H9 (cell line): ENCODE results near the gene SPRED3. TPM values are rescaled to one million over a fixed set of nuclear protein-coding genes. Genes with fewer than 3 reads are reported as not detected.
A peak's percentile ranks its signal among the peaks of the same experiment; 100 is the strongest.

Experiments
- DNase-seq: peaks from one replicate; pipeline ENCODE4 v3.0.0-alpha.2; 2017
- H2AFZ ChIP-seq: one replicate; pipeline ENCODE4 v1.6.1; 2013; ENCODE audit warnings: mild to moderate bottlenecking, low read length, control low read depth, moderate library complexity
- H2AK5ac ChIP-seq: 2 replicates; pipeline ENCODE4 v1.6.1; 2013; ENCODE audit warnings: low read length, control low read depth, mixed read lengths; ENCODE audit not compliant: insufficient read length
- H2BK120ac ChIP-seq: one replicate; pipeline ENCODE4 v1.6.1; 2013; ENCODE audit warnings: low read depth, mild to moderate bottlenecking, low read length, control low read depth, inconsistent platforms; ENCODE audit not compliant: poor library complexity, severe bottlenecking
- H2BK12ac ChIP-seq: 2 replicates; pipeline ENCODE4 v1.6.1; 2013; ENCODE audit warnings: low read length, control low read depth, mixed read lengths, low read depth; ENCODE audit not compliant: insufficient read length
- H2BK15ac ChIP-seq: 2 replicates; pipeline ENCODE4 v1.6.1; 2013; ENCODE audit warnings: low read depth, low read length, control low read depth
- H2BK20ac ChIP-seq: one replicate; pipeline ENCODE4 v1.6.1; 2013; ENCODE audit warnings: low read depth, mild to moderate bottlenecking, low read length, control low read depth, inconsistent platforms; ENCODE audit not compliant: poor library complexity, severe bottlenecking
- H2BK5ac ChIP-seq: 2 replicates; pipeline ENCODE4 v1.6.1; 2013; ENCODE audit warnings: low read length, control low read depth, mixed read lengths; ENCODE audit not compliant: insufficient read length
- H3K14ac ChIP-seq: 2 replicates; pipeline ENCODE4 v1.6.1; 2013; ENCODE audit warnings: low read length, control low read depth; ENCODE audit not compliant: insufficient read depth
- H3K18ac ChIP-seq: 2 replicates; pipeline ENCODE4 v1.6.1; 2013; ENCODE audit warnings: low read depth, mild to moderate bottlenecking, mixed read lengths, low read length, control low read depth; ENCODE audit not compliant: insufficient read length
- H3K23ac ChIP-seq: 2 replicates; pipeline ENCODE4 v1.6.1; 2013; ENCODE audit warnings: low read length, control low read depth, mixed read lengths, low read depth; ENCODE audit not compliant: insufficient read length
- H3K23me2 ChIP-seq: 2 replicates; pipeline ENCODE4 v1.6.1; 2013; ENCODE audit warnings: low read depth, mild to moderate bottlenecking, mixed read lengths, low read length, control low read depth; ENCODE audit not compliant: insufficient read length, poor library complexity, severe bottlenecking
- H3K27ac ChIP-seq: 2 replicates; pipeline ENCODE4 v1.5.1; 2013; ENCODE audit warnings: low read length, control low read depth, mixed read lengths, low read depth; ENCODE audit not compliant: insufficient read length
- H3K27me3 ChIP-seq: 2 replicates; pipeline ENCODE4 v1.6.1; 2013; ENCODE audit warnings: low read length, control low read depth, inconsistent platforms; ENCODE audit not compliant: insufficient read depth
- H3K4ac ChIP-seq: 2 replicates; pipeline ENCODE4 v1.6.1; 2013; ENCODE audit warnings: low read depth, mild to moderate bottlenecking, control low read depth, inconsistent platforms, low read length, moderate library complexity
- H3K4me1 ChIP-seq: 2 replicates; pipeline ENCODE4 v1.6.1; 2013; ENCODE audit warnings: low read length, control low read depth, inconsistent platforms; ENCODE audit not compliant: insufficient read depth
- H3K4me2 ChIP-seq: 2 replicates; pipeline ENCODE4 v1.6.1; 2013; ENCODE audit warnings: low read length, control low read depth, mixed read lengths; ENCODE audit not compliant: insufficient read length, insufficient read depth
- H3K56ac ChIP-seq: 2 replicates; pipeline ENCODE4 v1.6.1; 2013; ENCODE audit warnings: low read depth, mild to moderate bottlenecking, mixed read lengths, low read length, control low read depth; ENCODE audit not compliant: insufficient read length
- H3K79me1 ChIP-seq: 2 replicates; pipeline ENCODE4 v1.6.1; 2013; ENCODE audit warnings: low read depth, mild to moderate bottlenecking, moderate library complexity, low read length, control low read depth, inconsistent platforms; ENCODE audit not compliant: insufficient read depth, poor library complexity, severe bottlenecking
- H3K79me2 ChIP-seq: 2 replicates; pipeline ENCODE4 v1.6.1; 2013; ENCODE audit warnings: low read length, control low read depth, inconsistent platforms; ENCODE audit not compliant: insufficient read depth
- H3K9ac ChIP-seq: 2 replicates; pipeline ENCODE4 v1.6.1; 2013; ENCODE audit warnings: low read length, control low read depth, mixed read lengths; ENCODE audit not compliant: insufficient read length; ENCODE audit errors: extremely low read depth
- H3K9me3 ChIP-seq: one replicate; pipeline ENCODE4 v1.6.1; 2013; ENCODE audit warnings: low read depth, low read length, inconsistent platforms; ENCODE audit not compliant: control insufficient read depth
- H3T11ph ChIP-seq: one replicate; pipeline ENCODE4 v1.6.1; 2013; ENCODE audit warnings: mild to moderate bottlenecking, low read length, control low read depth, inconsistent platforms
- H4K20me1 ChIP-seq: one replicate; pipeline ENCODE4 v1.6.1; 2013; ENCODE audit not compliant: control insufficient read depth, insufficient read length, insufficient read depth
- H4K5ac ChIP-seq: 2 replicates; pipeline ENCODE4 v1.6.1; 2013; ENCODE audit warnings: low read depth, mild to moderate bottlenecking, mixed read lengths, low read length, control low read depth; ENCODE audit not compliant: insufficient read length
- H4K8ac ChIP-seq: replicated peaks from 2 replicates; pipeline ENCODE4 v1.6.1; 2013; ENCODE audit warnings: low read length, control low read depth, mixed read lengths, low read depth; ENCODE audit not compliant: insufficient read length
- H4K91ac ChIP-seq: 2 replicates; pipeline ENCODE4 v1.6.1; 2013; ENCODE audit warnings: low read depth, mild to moderate bottlenecking, moderate library complexity, mixed read lengths, low read length, control low read depth; ENCODE audit not compliant: insufficient read length
- H3K27ac Mint-ChIP-seq, 3 experiments: 2 replicates in 2 of 3; 3 replicates in 1 of 3; pipeline ENCODE4 v1.8.0; 2020 to 2021; ENCODE audit warnings: mixed read lengths in 3 of 3, mild to moderate bottlenecking in 1 of 3, moderate library complexity in 1 of 3
- H3K27me3 Mint-ChIP-seq: 2 replicates; pipeline ENCODE4 v1.8.0; 2021; ENCODE audit warnings: low read depth, mild to moderate bottlenecking, moderate library complexity, mixed read lengths
- H3K36me3 Mint-ChIP-seq, 3 experiments: 2 replicates in 2 of 3; 3 replicates in 1 of 3; pipeline ENCODE4 v1.8.0; 2020 to 2021; ENCODE audit warnings: low read depth in 3 of 3, mixed read lengths in 3 of 3; ENCODE audit not compliant: insufficient read depth in 1 of 3
- H3K4me1 Mint-ChIP-seq, 2 experiments: 2 replicates each; pipeline ENCODE4 v1.8.0; 2020; ENCODE audit warnings: mixed read lengths in 2 of 2
- H3K4me3 Mint-ChIP-seq, 2 experiments: 2 replicates in 1 of 2; 3 replicates in 1 of 2; pipeline ENCODE4 v1.8.0; 2020 to 2021; ENCODE audit warnings: mild to moderate bottlenecking in 2 of 2, mixed read lengths in 2 of 2, moderate library complexity in 1 of 2
- H3K9me3 Mint-ChIP-seq, 2 experiments: 2 replicates in 1 of 2; 3 replicates in 1 of 2; pipeline ENCODE4 v1.8.0; 2020; ENCODE audit warnings: mild to moderate bottlenecking in 2 of 2, mixed read lengths in 2 of 2, moderate library complexity in 1 of 2
- WGBS: extraction: QIAGEN DNeasy Blood & Tissue Kit; methylation state at CpG from one replicate; pipeline ENCODE4 v1.1.7; 2013; ENCODE audit warnings: missing lambda C conversion rate, low lambda C conversion rate, mixed read lengths; ENCODE audit not compliant: insufficient read length; ENCODE audit errors: extremely low coverage; 5-methylcytosine and 5-hydroxymethylcytosine counted together
- total RNA-seq: library from RNA; stranded (reverse); gene quantifications from 2 replicates; pipeline ENCODE4 v1.2.1, GENCODE V29; 2021
- TF ChIP-seq, protein P1 (sequence below): fragments of 200-600 bp; sonication (generic); conservative IDR thresholded peaks from 3 replicates; pipeline ENCODE4 v1.8.0; 2021; ENCODE audit warnings: antibody characterized with exemption, mild to moderate bottlenecking

SPRED3 gene
- total RNA-seq, 1 experiment from 2014 or later, result 16.4 TPM

DNA sequence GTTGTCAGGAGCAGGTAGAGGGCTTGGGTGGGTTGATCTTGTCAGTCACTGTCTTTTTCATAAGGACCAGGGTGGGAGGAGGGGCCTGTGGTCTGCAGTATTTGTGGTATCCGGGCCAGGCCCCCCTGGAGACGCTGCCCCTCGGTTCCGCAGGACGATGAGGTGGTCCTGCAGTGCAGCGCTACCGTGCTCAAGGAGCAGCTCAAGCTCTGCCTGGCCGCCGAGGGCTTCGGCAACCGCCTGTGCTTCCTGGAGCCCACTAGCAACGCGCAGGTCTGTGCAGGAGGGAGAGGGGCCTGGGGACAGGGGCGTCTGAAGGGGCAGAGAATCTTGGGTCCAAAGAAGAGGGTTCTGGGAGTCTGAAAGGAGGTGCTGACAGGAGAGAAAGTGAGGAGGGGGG, 52.1 kb downstream of the SPRED3 start:
- no peak overlapping the region for H3K4me2 ChIP-seq

More for the DNA sequence above, 52.1 kb downstream of the SPRED3 start:
- Histone ChIP-seq H2BK15ac (no peak overlapping the region), H3K9ac (no peak overlapping the region), H2AFZ (no peak overlapping the region), H2BK5ac (no peak overlapping the region), H3K18ac (no peak overlapping the region), H4K20me1 (no peaks in the 10 kb centered on the region), H3K79me2 (no peaks in the 10 kb centered on the region), H3K23ac (no peak overlapping the region), H4K8ac (no peak overlapping the region), H3K4me1 (no peaks in the 10 kb centered on the region), H3T11ph (no peak overlapping the region), H2BK12ac (no peak overlapping the region), H3K4ac (no peak overlapping the region), H3K27me3 (no peaks in the 10 kb centered on the region), H4K5ac (no peak overlapping the region), H3K9me3 (no peaks in the 10 kb centered on the region), H4K91ac (no peak overlapping the region), H3K27ac (no peak overlapping the region), H2BK20ac (no peak overlapping the region), H3K23me2 (no peaks in the 10 kb centered on the region), H3K79me1 (no peaks in the 10 kb centered on the region), H3K14ac (no peak overlapping the region), H3K56ac (no peak overlapping the region), H2BK120ac (no peak overlapping the region), H2AK5ac (no peak overlapping the region)
- no CpG with 5 or more reads among the region's 14 CpGs for WGBS
- TF ChIP-seq, protein P1, sequence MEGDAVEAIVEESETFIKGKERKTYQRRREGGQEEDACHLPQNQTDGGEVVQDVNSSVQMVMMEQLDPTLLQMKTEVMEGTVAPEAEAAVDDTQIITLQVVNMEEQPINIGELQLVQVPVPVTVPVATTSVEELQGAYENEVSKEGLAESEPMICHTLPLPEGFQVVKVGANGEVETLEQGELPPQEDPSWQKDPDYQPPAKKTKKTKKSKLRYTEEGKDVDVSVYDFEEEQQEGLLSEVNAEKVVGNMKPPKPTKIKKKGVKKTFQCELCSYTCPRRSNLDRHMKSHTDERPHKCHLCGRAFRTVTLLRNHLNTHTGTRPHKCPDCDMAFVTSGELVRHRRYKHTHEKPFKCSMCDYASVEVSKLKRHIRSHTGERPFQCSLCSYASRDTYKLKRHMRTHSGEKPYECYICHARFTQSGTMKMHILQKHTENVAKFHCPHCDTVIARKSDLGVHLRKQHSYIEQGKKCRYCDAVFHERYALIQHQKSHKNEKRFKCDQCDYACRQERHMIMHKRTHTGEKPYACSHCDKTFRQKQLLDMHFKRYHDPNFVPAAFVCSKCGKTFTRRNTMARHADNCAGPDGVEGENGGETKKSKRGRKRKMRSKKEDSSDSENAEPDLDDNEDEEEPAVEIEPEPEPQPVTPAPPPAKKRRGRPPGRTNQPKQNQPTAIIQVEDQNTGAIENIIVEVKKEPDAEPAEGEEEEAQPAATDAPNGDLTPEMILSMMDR, result no peak
- no peaks in the 10 kb centered on the region for H3K9me3 Mint-ChIP-seq
- H3K4me3 Mint-ChIP-seq, result no peak overlapping the region
- peaks cover 19 to 26% (median 25%) of the 10 kb centered on the region in 3 experiments for H3K36me3 Mint-ChIP-seq
- H3K27me3 Mint-ChIP-seq, result no peaks in the 10 kb centered on the region
- DNase-seq, result no peak
- H3K4me1 Mint-ChIP-seq, result peaks cover 5 to 16% of the 10 kb centered on the region in 2 experiments; a peak in 3 of 4 replicates
- H3K27ac Mint-ChIP-seq, result peak overlapping the region in 1 of 3 experiments; percentile 40; a peak in 2 of 7 replicates
